ENCODE measurements around the gene CA10.

Gene CA10

GRCh38 chr17:51636291-51636690, 522.2 kb downstream of the CA10 start:
- Histone ChIP-seq H2AFZ (ENCODE audit: low read depth, low read length) (no peak overlapping the region), H3K36me3 (ENCODE audit: insufficient read depth, low read length) (no peaks in the 10 kb centered on the region), H4K20me1 (ENCODE audit: insufficient read depth, low read length) (no peaks in the 10 kb centered on the region), H3K4me2 (ENCODE audit: insufficient read depth, low read length) (no peak overlapping the region), H3K4me3 (ENCODE audit: low read depth in 1 of 2, low read length in 2 of 2) (no peak overlapping the region), H3K9ac (ENCODE audit: low read depth, low read length) (no peak overlapping the region), H3K9me3 (ENCODE audit: insufficient read depth, low read length, severe bottlenecking) (peaks cover under 1% of the 10 kb centered on the region), H3K79me2 (ENCODE audit: insufficient read depth, low read length) (no peaks in the 10 kb centered on the region), H3K27me3 (ENCODE audit: insufficient read depth, low read length, poor library complexity) (no peaks in the 10 kb centered on the region), H3K27ac (ENCODE audit: low read length) (no peak overlapping the region), H3K4me1 (ENCODE audit: insufficient read depth, low read length) (no peaks in the 10 kb centered on the region)
- TF ChIP-seq EZH2 (IDR thresholded peaks at IDR 0.05; ENCODE audit: borderline replicate concordance, low read depth, low read length, severe bottlenecking) (no peak), CTCF (IDR thresholded peaks at IDR 0.05; ENCODE audit: borderline replicate concordance, extremely low read depth, low read length, poor library complexity, severe bottlenecking) (no peak)
- DNase-seq (no peak), ATAC-seq (ENCODE audit: insufficient read depth, low read depth) (no peak)

GRCh38 chr17:51630101-51630671, 528.3 kb downstream of the CA10 start:
- TF ChIP-seq CTCF (IDR thresholded peaks at IDR 0.05; ENCODE audit: borderline replicate concordance, extremely low read depth, low read length, poor library complexity, severe bottlenecking) (no peak), EZH2 (IDR thresholded peaks at IDR 0.05; ENCODE audit: borderline replicate concordance, low read depth, low read length, severe bottlenecking) (no peak)
- no peaks in the 10 kb centered on the region for H3K27me3 ChIP-seq (ENCODE audit: insufficient read depth, low read length, poor library complexity)
- H3K36me3 ChIP-seq (ENCODE audit: insufficient read depth, low read length) = no peaks in the 10 kb centered on the region
- H3K4me1 ChIP-seq (ENCODE audit: insufficient read depth, low read length) = peaks cover 3% of the 10 kb centered on the region
- H4K20me1 ChIP-seq (ENCODE audit: insufficient read depth, low read length) = no peaks in the 10 kb centered on the region
- DNase-seq = no peak
- H3K27ac ChIP-seq (ENCODE audit: low read length) = no peak overlapping the region
- H3K4me2 ChIP-seq (ENCODE audit: insufficient read depth, low read length) = no peak overlapping the region
- no peak for ATAC-seq (ENCODE audit: insufficient read depth, low read depth)
- no peaks in the 10 kb centered on the region for H3K79me2 ChIP-seq (ENCODE audit: insufficient read depth, low read length)
- no peak overlapping the region for H2AFZ ChIP-seq (ENCODE audit: low read depth, low read length)
- H3K9ac ChIP-seq (ENCODE audit: low read depth, low read length) = no peak overlapping the region
- H3K4me3 ChIP-seq (ENCODE audit: low read depth in 1 of 2, low read length in 2 of 2) = no peak overlapping the region
- peaks cover 4% of the 10 kb centered on the region for H3K9me3 ChIP-seq (ENCODE audit: insufficient read depth, low read length, severe bottlenecking)

- H3K79me2 ChIP-seq (ENCODE audit: insufficient read depth, low read length) = no peaks in the 10 kb centered on the region
- ATAC-seq (ENCODE audit: insufficient read depth, low read depth) = no peak
- H3K4me2 ChIP-seq (ENCODE audit: insufficient read depth, low read length) = no peak overlapping the region
- H3K27ac ChIP-seq (ENCODE audit: low read length) = no peak overlapping the region
- DNase-seq = no peak
- no peaks in the 10 kb centered on the region for H3K27me3 ChIP-seq (ENCODE audit: insufficient read depth, low read length, poor library complexity)
- TF ChIP-seq EZH2 (IDR thresholded peaks at IDR 0.05; ENCODE audit: borderline replicate concordance, low read depth, low read length, severe bottlenecking) = no peak
- TF ChIP-seq CTCF (IDR thresholded peaks at IDR 0.05; ENCODE audit: borderline replicate concordance, extremely low read depth, low read length, poor library complexity, severe bottlenecking) = no peak
- H3K4me3 ChIP-seq (ENCODE audit: low read depth in 1 of 2, low read length in 2 of 2) = no peak overlapping the region
- no peaks in the 10 kb centered on the region for H3K36me3 ChIP-seq (ENCODE audit: insufficient read depth, low read length)
- no peak overlapping the region for H2AFZ ChIP-seq (ENCODE audit: low read depth, low read length)
- H4K20me1 ChIP-seq (ENCODE audit: insufficient read depth, low read length) = no peaks in the 10 kb centered on the region
- H3K9ac ChIP-seq (ENCODE audit: low read depth, low read length) = no peak overlapping the region
- H3K4me1 ChIP-seq (ENCODE audit: insufficient read depth, low read length) = peaks cover 3% of the 10 kb centered on the region
- peaks cover 4% of the 10 kb centered on the region for H3K9me3 ChIP-seq (ENCODE audit: insufficient read depth, low read length, severe bottlenecking)
Measured at GRCh38 chr17:51629232-51629631, 529.3 kb downstream of the CA10 start.

Measured in DND-41 (cell line).